GM12801 (cell line): ENCODE measurements around the gene KANTR.

Experiments used
- CTCF ChIP-seq: IDR thresholded peaks from one replicate; pipeline ENCODE4 v1.5.1; 2011; ENCODE audit warnings: control low read depth; ENCODE audit not compliant: insufficient read length; ENCODE audit errors: extremely low read depth

KANTR gene

GRCh38 chrX:53153581-53153980 is 59.6 kb downstream of the KANTR start:
- no peak for TF ChIP-seq CTCF

DNA sequence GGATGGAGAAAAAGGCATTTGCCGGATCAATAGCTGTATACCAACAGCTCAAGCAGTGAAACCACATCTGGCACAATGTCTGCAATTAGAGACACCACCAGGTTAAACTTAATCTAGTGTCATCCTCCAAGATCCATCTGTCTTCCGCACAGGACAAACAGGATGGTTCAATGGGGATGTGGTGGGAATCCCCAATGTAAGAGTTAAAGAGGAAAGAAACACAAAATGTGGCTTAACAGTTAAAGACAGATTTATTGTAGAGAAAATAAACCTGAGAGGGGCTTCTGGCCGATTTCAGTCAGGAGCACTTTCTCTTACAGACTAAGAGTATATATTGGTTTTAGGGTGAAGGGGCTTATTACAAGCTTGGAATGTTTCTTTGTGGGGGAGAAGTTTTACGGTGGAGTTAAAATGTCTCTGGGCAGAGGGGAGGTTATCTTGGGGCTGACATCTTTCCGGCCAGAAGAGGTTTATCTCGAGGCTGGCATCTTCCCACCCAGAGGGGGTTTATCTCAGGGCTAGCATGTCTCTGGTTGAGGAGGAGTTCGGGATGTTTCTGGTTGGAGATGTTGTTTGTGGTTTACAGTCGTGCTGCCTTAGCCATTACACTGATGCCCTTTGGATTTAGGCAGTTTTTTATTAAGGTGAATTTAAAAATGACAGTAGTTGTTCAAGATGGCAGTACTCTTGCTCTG is 61.7 kb downstream of the KANTR start:
- TF ChIP-seq CTCF, result no peak

- no peak for TF ChIP-seq CTCF
Observed at GRCh38 chrX:53156207-53156596, 62.3 kb downstream of the KANTR start.

DNA sequence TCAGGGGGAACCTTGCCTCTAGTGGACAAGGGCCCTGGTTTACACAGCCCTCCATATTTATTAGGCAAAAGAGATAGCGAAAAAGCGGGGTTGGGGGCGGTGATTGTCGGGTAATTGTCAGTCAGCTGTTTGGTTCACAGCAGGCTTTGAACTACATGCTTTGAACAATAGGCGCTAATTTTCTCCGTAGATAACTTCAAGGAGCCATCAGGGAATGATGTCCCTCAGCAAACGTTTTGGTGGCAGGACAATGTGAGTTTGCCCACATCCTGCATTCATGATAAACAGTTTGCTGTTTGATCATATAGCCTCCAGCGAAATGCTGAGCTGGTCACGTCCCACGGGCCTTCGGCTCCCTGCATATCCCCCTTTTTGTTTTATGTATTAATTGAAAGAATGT is 65.2 kb downstream of the KANTR start:
- no peak for TF ChIP-seq CTCF

DNA sequence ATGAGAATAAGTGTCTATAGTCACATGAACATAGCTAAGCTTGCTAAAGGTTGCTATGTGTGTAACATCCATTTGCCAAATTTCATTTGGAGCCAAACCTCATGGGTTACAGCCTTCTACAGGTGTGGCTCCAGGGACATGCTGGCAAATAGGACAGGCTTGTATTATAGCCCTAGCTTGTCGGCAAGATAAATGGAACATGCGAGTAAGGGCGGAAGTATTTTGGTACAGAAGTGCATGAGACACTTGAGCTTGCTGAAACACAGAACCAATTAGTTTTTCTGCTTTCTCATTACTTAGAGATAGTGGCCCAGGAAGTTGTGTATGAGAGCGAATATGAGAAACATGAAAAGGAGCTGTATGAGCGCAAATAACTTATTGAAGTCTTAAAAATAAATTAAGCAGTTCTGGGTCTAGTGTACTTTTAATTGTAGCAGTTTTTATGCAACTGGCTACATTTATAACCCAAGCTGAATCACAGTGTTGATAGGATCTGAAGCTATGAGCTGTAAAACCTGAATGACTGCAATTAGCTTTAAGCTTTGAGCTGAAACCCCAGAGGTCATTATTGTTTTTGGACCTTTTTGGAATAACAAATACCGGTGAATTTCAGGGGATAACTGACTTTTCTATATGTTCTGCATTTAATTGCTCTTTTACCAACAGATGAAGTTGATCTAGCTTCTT is 66.5 kb downstream of the KANTR start:
- TF ChIP-seq CTCF, result no peak

DNA sequence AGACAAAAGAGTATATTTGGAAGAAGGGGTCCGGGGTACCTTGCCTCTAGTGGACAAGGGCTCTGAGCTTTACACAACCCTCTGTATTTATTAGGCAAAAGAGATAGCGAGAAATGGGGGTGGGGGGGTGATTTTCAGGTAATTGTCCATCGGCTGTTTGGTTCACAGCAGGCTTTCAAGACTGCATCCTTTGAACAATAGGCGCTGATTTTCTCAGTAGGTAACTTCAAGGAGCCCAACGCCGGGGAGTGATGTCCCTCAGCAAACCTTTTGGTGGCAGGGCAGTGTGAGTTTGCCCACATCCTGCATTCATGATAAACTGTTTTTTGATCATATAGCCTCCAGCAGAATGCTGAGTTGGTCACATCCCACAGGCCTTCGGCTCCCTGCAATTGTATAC is 69.5 kb downstream of the KANTR start:
- TF ChIP-seq CTCF, result no peak

- TF ChIP-seq CTCF, result no peak
Observed at GRCh38 chrX:53166103-53166502, 72.2 kb downstream of the KANTR start.
